ENCODE data around the gene MT1M.
"Not testable (repeated sequence)": the region's sequence is repeated elsewhere in the genome, so short reads cannot be mapped to it uniquely, and the experiment has no call there.

MT1M gene

DNA sequence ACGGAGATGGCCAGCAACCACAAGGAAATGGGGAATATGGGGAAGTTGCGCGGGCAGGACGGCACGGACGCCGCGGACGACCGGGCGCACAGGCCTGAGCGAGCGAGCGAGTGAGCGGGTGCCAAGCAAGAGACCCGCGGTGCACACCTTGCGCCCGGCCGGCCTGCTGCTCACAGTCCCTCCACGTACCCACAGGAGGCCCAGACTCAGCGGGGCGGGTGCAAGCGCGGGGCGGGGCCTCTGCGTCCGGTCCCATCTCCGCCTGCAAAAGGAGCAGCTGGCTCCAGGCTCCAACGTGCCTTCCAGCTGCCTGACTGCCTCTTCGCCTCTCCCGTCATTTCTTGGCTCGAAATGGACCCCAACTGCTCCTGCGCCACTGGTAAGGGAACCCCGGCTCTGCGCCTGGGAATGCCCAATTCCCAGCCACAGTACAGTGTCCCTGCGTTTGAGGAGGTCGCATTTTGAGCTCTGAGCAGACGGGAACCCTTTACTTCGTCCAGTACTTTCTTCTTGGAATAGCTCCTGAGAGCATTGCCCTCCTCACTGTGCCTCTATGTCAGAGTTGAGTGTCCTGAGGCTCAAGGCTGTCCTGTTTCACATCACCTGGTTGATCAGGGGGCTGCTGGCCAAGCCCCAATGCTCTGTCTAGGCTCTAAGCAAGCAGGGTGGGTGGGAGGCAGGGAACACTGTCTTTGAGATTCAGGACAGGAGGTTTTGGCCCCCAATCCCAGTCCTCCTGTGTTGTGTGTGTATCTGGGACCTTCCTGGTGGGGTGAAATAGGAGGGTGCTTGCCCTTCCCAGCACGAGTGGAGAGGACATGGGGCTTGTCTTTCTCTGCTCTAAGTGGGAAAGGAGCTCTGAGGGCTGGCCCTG, 15.0 kb upstream of the MT1M start:
- H2AFZ ChIP-seq (ENCODE audit: low read depth, low read length, severe bottlenecking): no peak overlapping the region
- no peak overlapping the region for H3K4me3 ChIP-seq (ENCODE audit: insufficient read depth, low read length, poor library complexity, severe bottlenecking)
- H3K27me3 ChIP-seq (ENCODE audit: low read length): no peaks in the 10 kb centered on the region; the same call in 1 of the 2 replicates
- TF ChIP-seq EZH2phosphoT487 (conservative IDR thresholded peaks at IDR 0.05; ENCODE audit: low read length): no peak
- TF ChIP-seq, protein P1, sequence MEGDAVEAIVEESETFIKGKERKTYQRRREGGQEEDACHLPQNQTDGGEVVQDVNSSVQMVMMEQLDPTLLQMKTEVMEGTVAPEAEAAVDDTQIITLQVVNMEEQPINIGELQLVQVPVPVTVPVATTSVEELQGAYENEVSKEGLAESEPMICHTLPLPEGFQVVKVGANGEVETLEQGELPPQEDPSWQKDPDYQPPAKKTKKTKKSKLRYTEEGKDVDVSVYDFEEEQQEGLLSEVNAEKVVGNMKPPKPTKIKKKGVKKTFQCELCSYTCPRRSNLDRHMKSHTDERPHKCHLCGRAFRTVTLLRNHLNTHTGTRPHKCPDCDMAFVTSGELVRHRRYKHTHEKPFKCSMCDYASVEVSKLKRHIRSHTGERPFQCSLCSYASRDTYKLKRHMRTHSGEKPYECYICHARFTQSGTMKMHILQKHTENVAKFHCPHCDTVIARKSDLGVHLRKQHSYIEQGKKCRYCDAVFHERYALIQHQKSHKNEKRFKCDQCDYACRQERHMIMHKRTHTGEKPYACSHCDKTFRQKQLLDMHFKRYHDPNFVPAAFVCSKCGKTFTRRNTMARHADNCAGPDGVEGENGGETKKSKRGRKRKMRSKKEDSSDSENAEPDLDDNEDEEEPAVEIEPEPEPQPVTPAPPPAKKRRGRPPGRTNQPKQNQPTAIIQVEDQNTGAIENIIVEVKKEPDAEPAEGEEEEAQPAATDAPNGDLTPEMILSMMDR (IDR thresholded peaks at IDR 0.05; ENCODE audit: insufficient read depth, low read length, poor library complexity, severe bottlenecking): no peak
- H3K9ac ChIP-seq (ENCODE audit: low read length): no peak overlapping the region
- no peaks in the 10 kb centered on the region for H3K9me2 ChIP-seq (replicated peaks; ENCODE audit: insufficient read depth, low read length)
- H3F3A ChIP-seq (ENCODE audit: insufficient read depth): no peaks in the 10 kb centered on the region
- H3K27ac ChIP-seq (ENCODE audit: low read depth, low read length): no peak overlapping the region
- H3K79me2 ChIP-seq (ENCODE audit: insufficient read depth, low read length): no peaks in the 10 kb centered on the region
- no peaks in the 10 kb centered on the region for H3K9me3 ChIP-seq (ENCODE audit: insufficient read depth, low read length)
- H4K20me1 ChIP-seq (ENCODE audit: low read depth, low read length): no peaks in the 10 kb centered on the region
- H3K36me3 ChIP-seq (ENCODE audit: low read length): no peaks in the 10 kb centered on the region
- H3K4me2 ChIP-seq (ENCODE audit: low read depth, low read length, poor library complexity, severe bottlenecking): no peak overlapping the region

DNA sequence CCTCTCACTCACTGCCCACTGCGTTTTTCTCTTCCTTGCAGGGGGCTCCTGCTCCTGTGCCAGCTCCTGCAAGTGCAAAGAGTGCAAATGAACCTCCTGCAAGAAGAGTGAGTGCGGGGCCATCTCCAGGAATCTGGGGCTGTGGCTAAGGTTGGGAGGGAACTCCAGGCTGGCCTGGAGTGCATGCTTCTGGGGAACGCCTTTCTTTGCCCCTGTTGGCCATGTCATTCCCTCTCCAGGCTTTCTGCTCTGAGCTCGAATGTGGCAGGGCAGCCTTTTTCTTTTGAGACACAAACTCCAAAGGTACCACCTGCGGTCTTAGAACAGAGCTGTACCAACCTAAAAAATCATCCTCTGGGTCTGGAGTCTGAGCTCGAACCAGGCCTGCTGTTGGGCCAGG, 14.3 kb upstream of the MT1M start:
- TF ChIP-seq, protein P1 (IDR thresholded peaks at IDR 0.05; ENCODE audit: insufficient read depth, low read length, poor library complexity, severe bottlenecking): no peak
- Histone ChIP-seq H3K79me2 (ENCODE audit: insufficient read depth, low read length) (no peaks in the 10 kb centered on the region), H3K4me2 (ENCODE audit: low read depth, low read length, poor library complexity, severe bottlenecking) (no peak overlapping the region), H3K4me3 (ENCODE audit: insufficient read depth, low read length, poor library complexity, severe bottlenecking) (no peak overlapping the region), H3K27me3 (ENCODE audit: low read length) (no peaks in the 10 kb centered on the region; the same call in 1 of the 2 replicates), H3K9me2 (replicated peaks; ENCODE audit: insufficient read depth, low read length) (no peaks in the 10 kb centered on the region), H3K9me3 (ENCODE audit: insufficient read depth, low read length) (no peaks in the 10 kb centered on the region), H3K9ac (ENCODE audit: low read length) (no peak overlapping the region), H4K20me1 (ENCODE audit: low read depth, low read length) (no peaks in the 10 kb centered on the region), H3F3A (ENCODE audit: insufficient read depth) (no peaks in the 10 kb centered on the region), H2AFZ (ENCODE audit: low read depth, low read length, severe bottlenecking) (no peak overlapping the region), H3K27ac (ENCODE audit: low read depth, low read length) (no peak overlapping the region), H3K36me3 (ENCODE audit: low read length) (no peaks in the 10 kb centered on the region)

DNA sequence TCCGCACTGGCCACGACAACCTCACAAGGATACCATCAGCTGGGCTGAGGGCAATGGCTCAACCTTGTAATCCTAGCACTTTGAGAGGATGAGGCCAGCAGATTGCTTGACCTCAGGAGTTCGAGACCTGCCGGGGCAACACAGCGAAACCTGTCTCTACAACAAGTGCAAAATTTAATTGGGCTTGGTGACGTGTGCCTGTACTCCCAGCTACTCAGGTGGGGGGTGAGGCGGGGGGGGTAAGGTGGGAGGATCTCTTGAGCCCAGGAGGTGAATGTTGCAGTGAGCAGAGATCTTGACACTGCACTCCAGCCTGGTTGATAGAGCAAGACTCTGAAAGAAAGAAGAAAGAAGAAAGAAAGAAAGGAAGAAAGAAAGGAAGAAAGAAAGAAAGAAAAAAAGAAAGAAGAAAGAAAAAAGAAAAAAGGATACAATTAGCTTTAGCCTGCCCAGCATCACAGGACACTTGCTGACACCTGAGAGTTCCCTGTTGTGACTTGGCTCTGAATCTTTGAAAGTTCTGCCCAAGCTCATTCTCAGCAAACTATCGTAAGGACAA, 12.0 kb upstream of the MT1M start:
- Histone ChIP-seq H4K20me1 (ENCODE audit: low read depth, low read length) (no peaks in the 10 kb centered on the region), H3F3A (ENCODE audit: insufficient read depth) (no peaks in the 10 kb centered on the region), H3K27me3 (ENCODE audit: low read length) (no peaks in the 10 kb centered on the region; the same call in 1 of the 2 replicates), H3K27ac (ENCODE audit: low read depth, low read length) (no peak overlapping the region), H3K9me3 (ENCODE audit: insufficient read depth, low read length) (no peaks in the 10 kb centered on the region), H3K79me2 (ENCODE audit: insufficient read depth, low read length) (no peaks in the 10 kb centered on the region), H3K4me2 (ENCODE audit: low read depth, low read length, poor library complexity, severe bottlenecking) (no peak overlapping the region), H3K4me3 (ENCODE audit: insufficient read depth, low read length, poor library complexity, severe bottlenecking) (no peak overlapping the region), H3K9me2 (replicated peaks; ENCODE audit: insufficient read depth, low read length) (no peaks in the 10 kb centered on the region), H2AFZ (ENCODE audit: low read depth, low read length, severe bottlenecking) (no peak overlapping the region), H3K9ac (ENCODE audit: low read length) (no peak overlapping the region), H3K36me3 (ENCODE audit: low read length) (no peaks in the 10 kb centered on the region)
- TF ChIP-seq EZH2phosphoT487 (conservative IDR thresholded peaks at IDR 0.05; ENCODE audit: low read length): no peak
- TF ChIP-seq, protein P1 (IDR thresholded peaks at IDR 0.05; ENCODE audit: insufficient read depth, low read length, poor library complexity, severe bottlenecking): no peak

DNA sequence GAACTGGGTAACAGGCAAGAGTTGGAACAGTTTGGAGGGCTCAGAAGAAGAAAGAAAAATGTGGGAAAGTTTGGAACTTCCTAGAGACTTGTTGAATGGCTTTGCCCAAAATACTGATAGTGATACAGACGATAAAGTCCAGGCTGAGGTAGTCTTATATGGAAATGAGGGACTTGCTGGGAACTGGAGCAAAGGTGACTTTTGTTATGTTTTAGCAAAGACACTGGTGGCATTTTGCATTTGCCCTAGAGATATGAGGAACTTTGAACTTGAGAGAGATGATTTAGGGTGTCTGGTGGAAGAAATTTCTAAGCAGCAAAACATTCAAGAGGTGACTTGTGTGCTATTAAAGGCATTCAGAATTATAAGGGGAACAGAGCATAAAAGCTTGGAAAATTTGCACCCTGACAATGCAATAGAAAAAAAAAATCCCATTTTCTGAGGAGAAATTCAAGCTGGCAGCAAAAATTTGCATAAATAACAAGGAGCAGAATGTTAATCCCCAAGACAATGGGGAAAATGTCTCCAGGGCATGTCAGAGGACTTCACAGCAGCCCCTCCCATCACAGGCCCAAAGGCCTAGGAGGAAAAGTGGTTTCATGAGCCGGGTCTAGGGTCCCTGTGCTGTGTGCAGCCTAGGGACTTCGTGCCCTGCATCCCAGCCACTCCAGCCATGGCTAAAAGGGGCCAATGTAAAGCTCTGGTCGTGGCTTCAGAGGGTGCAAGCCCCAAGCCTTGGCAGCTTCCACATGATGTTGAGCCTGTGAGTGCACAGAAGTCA, 10.6 kb upstream of the MT1M start:
- H3F3A ChIP-seq (ENCODE audit: insufficient read depth); H3K9ac ChIP-seq (ENCODE audit: low read length); H3K9me2 ChIP-seq (replicated peaks; ENCODE audit: insufficient read depth, low read length); H3K4me3 ChIP-seq (ENCODE audit: insufficient read depth, low read length, poor library complexity, severe bottlenecking); H2AFZ ChIP-seq (ENCODE audit: low read depth, low read length, severe bottlenecking); H3K27me3 ChIP-seq (ENCODE audit: low read length); H3K4me2 ChIP-seq (ENCODE audit: low read depth, low read length, poor library complexity, severe bottlenecking); H3K79me2 ChIP-seq (ENCODE audit: insufficient read depth, low read length); H3K9me3 ChIP-seq (ENCODE audit: insufficient read depth, low read length); H3K27ac ChIP-seq (ENCODE audit: low read depth, low read length); H4K20me1 ChIP-seq (ENCODE audit: low read depth, low read length); H3K36me3 ChIP-seq (ENCODE audit: low read length): not testable (repeated sequence)

DNA sequence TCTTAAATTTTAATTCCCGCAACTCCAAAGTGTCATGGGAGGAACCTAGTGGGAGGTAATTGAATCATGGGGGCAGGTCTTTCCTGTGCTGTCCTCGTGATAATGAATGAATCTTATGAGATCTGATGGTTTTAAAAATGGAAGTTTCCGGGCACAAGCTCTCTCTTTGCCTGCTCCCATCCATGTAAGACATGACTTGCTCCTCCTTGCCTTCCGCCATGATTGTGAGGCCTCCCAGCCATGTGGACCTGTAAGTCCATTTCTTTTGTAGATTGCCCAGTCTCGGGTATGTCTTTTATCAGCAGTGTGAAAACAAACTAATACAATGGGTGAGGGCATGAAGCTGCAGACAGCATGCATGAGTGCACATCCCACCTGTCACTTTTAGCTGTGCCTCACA, 9.3 kb upstream of the MT1M start:
- not testable (repeated sequence) for H4K20me1 ChIP-seq (ENCODE audit: low read depth, low read length); H3K9me2 ChIP-seq (replicated peaks; ENCODE audit: insufficient read depth, low read length); H3K4me2 ChIP-seq (ENCODE audit: low read depth, low read length, poor library complexity, severe bottlenecking); H3K27ac ChIP-seq (ENCODE audit: low read depth, low read length); H3K79me2 ChIP-seq (ENCODE audit: insufficient read depth, low read length); H3F3A ChIP-seq (ENCODE audit: insufficient read depth); H2AFZ ChIP-seq (ENCODE audit: low read depth, low read length, severe bottlenecking); H3K9me3 ChIP-seq (ENCODE audit: insufficient read depth, low read length); H3K9ac ChIP-seq (ENCODE audit: low read length); H3K36me3 ChIP-seq (ENCODE audit: low read length); H3K27me3 ChIP-seq (ENCODE audit: low read length); H3K4me3 ChIP-seq (ENCODE audit: insufficient read depth, low read length, poor library complexity, severe bottlenecking)
